Endodermal cell (in vitro differentiated cells): ENCODE data around the gene MEX3C. TPM values are rescaled to one million over a fixed set of nuclear protein-coding genes. Genes with fewer than 3 reads are reported as not detected.
A peak's percentile ranks its signal among the peaks of the same experiment; 100 is the strongest.

Source experiments
- DNase-seq: peaks from one replicate; pipeline ENCODE4 v3.0.0-alpha.2; 2017
- H3K27ac ChIP-seq: 2 replicates; pipeline ENCODE4 v1.5.1; 2013; ENCODE audit warnings: mild to moderate bottlenecking, low read depth, low read length, moderate library complexity
- H3K27me3 ChIP-seq: 2 replicates; pipeline ENCODE4 v1.6.1; 2013; ENCODE audit warnings: mild to moderate bottlenecking, low read length, moderate library complexity; ENCODE audit not compliant: insufficient read depth, control insufficient read depth, poor library complexity, severe bottlenecking
- H3K36me3 ChIP-seq: 2 replicates; pipeline ENCODE4 v1.7.0; 2013; ENCODE audit warnings: mild to moderate bottlenecking, low read length, moderate library complexity; ENCODE audit not compliant: control insufficient read depth, insufficient read depth
- H3K4me1 ChIP-seq: one replicate; pipeline ENCODE4 v1.7.0; 2013; ENCODE audit warnings: low read length; ENCODE audit not compliant: control insufficient read depth, insufficient read depth
- H3K4me3 ChIP-seq: 2 replicates; pipeline ENCODE4 v1.5.1; 2013; ENCODE audit warnings: mild to moderate bottlenecking, low read length, moderate library complexity
- H3K9ac ChIP-seq: 2 replicates; pipeline ENCODE4 v1.6.1; 2013; ENCODE audit warnings: mild to moderate bottlenecking, low read length, moderate library complexity; ENCODE audit not compliant: poor library complexity, severe bottlenecking; ENCODE audit errors: extremely low read depth
- H3K9me3 ChIP-seq: 2 replicates; pipeline ENCODE4 v1.6.1; 2013; ENCODE audit warnings: mild to moderate bottlenecking, low read length, moderate library complexity; ENCODE audit not compliant: control insufficient read depth
- H3K27ac Mint-ChIP-seq: 2 replicates; pipeline ENCODE4 v1.8.0; 2020; ENCODE audit warnings: mixed read lengths
- H3K27me3 Mint-ChIP-seq: 2 replicates; pipeline ENCODE4 v1.8.0; 2021; ENCODE audit warnings: mild to moderate bottlenecking, mixed read lengths; ENCODE audit not compliant: insufficient read depth
- H3K36me3 Mint-ChIP-seq: 2 replicates; pipeline ENCODE4 v1.8.0; 2020; ENCODE audit warnings: low read depth, mixed read lengths
- H3K4me1 Mint-ChIP-seq: 2 replicates; pipeline ENCODE4 v1.8.0; 2020; ENCODE audit warnings: mixed read lengths
- H3K4me3 Mint-ChIP-seq: 2 replicates; pipeline ENCODE4 v1.8.0; 2020; ENCODE audit warnings: mild to moderate bottlenecking, moderate library complexity, mixed read lengths
- H3K9me3 Mint-ChIP-seq: 2 replicates; pipeline ENCODE4 v1.8.0; 2020; ENCODE audit warnings: mild to moderate bottlenecking, mixed read lengths
- WGBS, 2 experiments: methylation state at CpG; one replicate each; pipeline versions ENCODE4 v1.1.5 to v1.1.7; 2013; ENCODE audit warnings: missing lambda C conversion rate in 2 of 2, mixed read lengths in 1 of 2; ENCODE audit not compliant: insufficient coverage in 1 of 2, insufficient read length in 1 of 2; 5-methylcytosine and 5-hydroxymethylcytosine counted together
- total RNA-seq, 2 donors: library from RNA; stranded (reverse); fragmentation: NEBNext Ultra II Directional in 1 of 2; extraction: Animal tissue kit (Norgen Biotek cat#: 25700) in 1 of 2; gene quantifications; 2 replicates in 1 of 2; 3 replicates in 1 of 2; pipeline ENCODE4 v1.2.1, GENCODE V29; 2021
- TF ChIP-seq, protein P1 (sequence below): fragments of 200-600 bp; sonication (generic); conservative IDR thresholded peaks from 2 replicates; pipeline ENCODE4 v1.5.0; 2021; ENCODE audit warnings: antibody characterized with exemption, mild to moderate bottlenecking

Gene MEX3C
- total RNA-seq, 2 donors from 2014 or later = 60.1 to 68.4 TPM

DNA sequence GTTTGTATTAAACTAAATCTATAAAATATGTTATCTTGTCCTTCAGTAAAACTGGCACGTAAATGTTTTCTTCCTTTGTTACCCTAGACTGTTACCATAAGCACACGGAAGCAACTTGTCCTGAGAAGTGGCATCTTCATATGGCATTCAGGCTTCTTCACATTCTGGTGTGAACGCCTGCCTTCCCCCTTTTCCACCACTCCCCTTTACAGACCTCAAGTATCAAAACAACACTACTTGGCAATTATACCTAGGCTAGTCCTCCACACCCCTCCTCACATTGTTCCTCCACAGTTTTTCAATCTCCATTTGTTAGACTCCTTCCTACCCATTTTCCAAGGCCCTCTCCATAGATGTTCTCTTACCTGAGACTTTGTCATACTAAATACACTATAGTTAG lies 2.9 kb downstream of the MEX3C start:
- peak overlapping the region; percentile 99 for H3K4me3 Mint-ChIP-seq
- H3K27ac ChIP-seq = no peak overlapping the region
- H3K4me1 Mint-ChIP-seq = peaks cover 35% of the 10 kb centered on the region
- no peaks in the 10 kb centered on the region for H3K9me3 Mint-ChIP-seq
- H3K9ac ChIP-seq = peak overlapping the region; percentile 96
- peak overlapping the region; percentile 90 for H3K4me3 ChIP-seq
- 25 to 34% methylated on average over 3 of the region's 3 CpGs for WGBS, 2 experiments
- H3K9me3 ChIP-seq = no peaks in the 10 kb centered on the region
- peak overlapping the region; percentile 97 for H3K27ac Mint-ChIP-seq
- no peak for DNase-seq
- H3K27me3 Mint-ChIP-seq = no peaks in the 10 kb centered on the region
- peaks cover 42% of the 10 kb centered on the region for H3K36me3 ChIP-seq
- H3K4me1 ChIP-seq = no peaks in the 10 kb centered on the region
- H3K27me3 ChIP-seq = no peaks in the 10 kb centered on the region
- peaks cover 5% of the 10 kb centered on the region for H3K36me3 Mint-ChIP-seq
- TF ChIP-seq, protein P1, sequence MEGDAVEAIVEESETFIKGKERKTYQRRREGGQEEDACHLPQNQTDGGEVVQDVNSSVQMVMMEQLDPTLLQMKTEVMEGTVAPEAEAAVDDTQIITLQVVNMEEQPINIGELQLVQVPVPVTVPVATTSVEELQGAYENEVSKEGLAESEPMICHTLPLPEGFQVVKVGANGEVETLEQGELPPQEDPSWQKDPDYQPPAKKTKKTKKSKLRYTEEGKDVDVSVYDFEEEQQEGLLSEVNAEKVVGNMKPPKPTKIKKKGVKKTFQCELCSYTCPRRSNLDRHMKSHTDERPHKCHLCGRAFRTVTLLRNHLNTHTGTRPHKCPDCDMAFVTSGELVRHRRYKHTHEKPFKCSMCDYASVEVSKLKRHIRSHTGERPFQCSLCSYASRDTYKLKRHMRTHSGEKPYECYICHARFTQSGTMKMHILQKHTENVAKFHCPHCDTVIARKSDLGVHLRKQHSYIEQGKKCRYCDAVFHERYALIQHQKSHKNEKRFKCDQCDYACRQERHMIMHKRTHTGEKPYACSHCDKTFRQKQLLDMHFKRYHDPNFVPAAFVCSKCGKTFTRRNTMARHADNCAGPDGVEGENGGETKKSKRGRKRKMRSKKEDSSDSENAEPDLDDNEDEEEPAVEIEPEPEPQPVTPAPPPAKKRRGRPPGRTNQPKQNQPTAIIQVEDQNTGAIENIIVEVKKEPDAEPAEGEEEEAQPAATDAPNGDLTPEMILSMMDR = no peak

DNA sequence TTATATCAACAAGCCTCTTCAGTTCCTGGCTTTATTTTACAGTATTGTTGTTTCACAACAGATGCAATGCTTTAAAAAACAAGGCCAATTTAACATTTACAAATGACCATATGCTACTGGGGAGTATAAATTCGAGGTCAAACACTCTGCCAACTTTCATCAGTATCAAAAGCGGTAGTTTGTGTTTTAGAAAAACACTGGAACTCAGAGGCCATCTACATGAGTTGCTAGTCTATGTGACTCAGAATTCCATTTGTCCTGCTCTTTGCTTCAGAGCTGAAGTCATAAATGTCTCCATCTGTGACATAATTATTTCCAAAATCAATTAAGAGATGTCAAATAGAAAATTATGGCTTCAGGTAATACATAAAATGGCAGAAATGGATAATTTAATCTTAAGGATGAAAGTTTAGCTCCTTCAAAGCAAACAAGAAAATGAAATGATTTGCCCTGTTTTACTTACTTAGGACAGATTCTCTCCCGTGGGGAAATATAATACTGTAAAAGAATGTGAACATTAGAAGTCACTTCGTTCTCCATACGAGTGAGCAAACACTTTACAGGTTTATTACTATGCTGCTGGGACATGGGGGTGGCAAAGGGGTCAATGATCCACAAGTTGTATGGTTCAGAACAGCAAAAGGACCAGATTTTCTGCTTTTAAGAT lies 3.7 kb downstream of the MEX3C start:
- H3K9me3 Mint-ChIP-seq = no peaks in the 10 kb centered on the region
- H3K27ac Mint-ChIP-seq = peak overlapping the region; percentile 73
- H3K27me3 ChIP-seq = no peaks in the 10 kb centered on the region
- H3K4me3 ChIP-seq = peak overlapping the region; percentile 90
- peaks cover 41% of the 10 kb centered on the region for H3K4me1 Mint-ChIP-seq
- WGBS, 2 experiments = 64 to 72% methylated on average over 5 of the region's 5 CpGs
- peaks cover 5% of the 10 kb centered on the region for H3K36me3 Mint-ChIP-seq
- TF ChIP-seq, protein P1 = no peak
- no peak for DNase-seq
- peak overlapping the region; percentile 96 for H3K9ac ChIP-seq
- H3K36me3 ChIP-seq = peaks cover 50% of the 10 kb centered on the region
- no peaks in the 10 kb centered on the region for H3K9me3 ChIP-seq
- peak overlapping the region; percentile 99 for H3K4me3 Mint-ChIP-seq
- H3K4me1 ChIP-seq = no peaks in the 10 kb centered on the region
- H3K27ac ChIP-seq = no peak overlapping the region
- H3K27me3 Mint-ChIP-seq = no peaks in the 10 kb centered on the region

DNA sequence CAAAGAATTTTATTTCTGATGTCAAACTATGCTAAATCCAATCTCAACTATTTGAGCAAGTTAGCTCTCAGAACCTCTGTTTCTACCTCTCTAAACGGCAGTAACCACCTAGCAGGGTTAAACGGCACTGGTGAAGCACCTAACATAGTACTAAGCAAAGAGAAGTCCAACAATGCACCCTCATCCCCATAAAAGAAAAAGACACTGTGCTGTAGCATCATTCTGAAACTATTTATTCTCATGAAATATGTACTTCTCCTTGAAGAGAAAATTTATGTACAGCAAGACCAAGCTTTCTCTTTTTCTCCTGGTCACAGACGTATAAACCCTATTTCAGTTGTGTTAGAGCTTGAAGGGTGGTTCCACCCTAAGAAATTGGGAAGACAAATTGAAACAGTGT lies 4.8 kb downstream of the MEX3C start:
- no peaks in the 10 kb centered on the region for H3K9me3 ChIP-seq
- Mint-ChIP-seq H3K36me3 (peaks cover 8% of the 10 kb centered on the region), H3K27me3 (no peaks in the 10 kb centered on the region), H3K9me3 (no peaks in the 10 kb centered on the region), H3K27ac (no peak overlapping the region), H3K4me3 (no peak overlapping the region), H3K4me1 (peaks cover 45% of the 10 kb centered on the region)
- no peaks in the 10 kb centered on the region for H3K27me3 ChIP-seq
- H3K4me1 ChIP-seq = no peaks in the 10 kb centered on the region
- H3K36me3 ChIP-seq = peaks cover 58% of the 10 kb centered on the region
- H3K9ac ChIP-seq = peak overlapping the region; percentile 26
- no peak overlapping the region for H3K27ac ChIP-seq
- 80% methylated on average over 3 of the region's 3 CpGs; no CpG with 5 or more reads in 1 of the 2 experiments for WGBS, 2 experiments
- peak overlapping the region; percentile 90 for H3K4me3 ChIP-seq
- DNase-seq = no peak
- TF ChIP-seq, protein P1 = no peak
